HG03045 (cell line): ENCODE results near the gene CFAP126.
A peak's percentile ranks its signal among the peaks of the same experiment; 100 is the strongest.
"Not testable (repeated sequence)": the region's sequence is repeated elsewhere in the genome, so short reads cannot be mapped to it uniquely, and the experiment has no call there.

Source experiments
- ATAC-seq: cut with Tn5 transposase; IDR thresholded peaks from one replicate; pipeline ENCODE4 v1.9.1; 2021; ENCODE audit warnings: mild to moderate bottlenecking, moderate library complexity; ENCODE audit not compliant: unreplicated experiment

CFAP126 gene

GRCh38 chr1:161367684-161368400 lies at the start of gene CFAP126:
TSS of gene CFAP126 (minus strand) at chr1:161367876. CDS start at chr1:161367868, 8 bp downstream.
- peak; percentile 74 for ATAC-seq

GRCh38 chr1:161413050-161413449 lies 45.4 kb upstream of the CFAP126 start:
- ATAC-seq = not testable (repeated sequence)

GRCh38 chr1:161410636-161410970 lies 42.9 kb upstream of the CFAP126 start:
- ATAC-seq = not testable (repeated sequence)

GRCh38 chr1:161409848-161410635 lies 42.4 kb upstream of the CFAP126 start:
- not testable (repeated sequence) for ATAC-seq

- no peak for ATAC-seq
These were observed 40.9 kb upstream of the CFAP126 start for GRCh38 chr1:161408429-161409052.

- ATAC-seq = no peak
These were observed 39.8 kb upstream of the CFAP126 start for GRCh38 chr1:161407451-161407985.

- not testable (repeated sequence) for ATAC-seq
These were observed 38.9 kb upstream of the CFAP126 start for GRCh38 chr1:161406551-161406950.

GRCh38 chr1:161404051-161404597 lies 36.4 kb upstream of the CFAP126 start:
- no peak for ATAC-seq

GRCh38 chr1:161402446-161402845 lies 34.8 kb upstream of the CFAP126 start:
- no peak for ATAC-seq

GRCh38 chr1:161399257-161399998 lies 31.8 kb upstream of the CFAP126 start:
- ATAC-seq = peak; percentile 70

GRCh38 chr1:161398900-161399256 lies 31.2 kb upstream of the CFAP126 start:
- peak; percentile 23 for ATAC-seq

GRCh38 chr1:161397038-161397437 lies 29.4 kb upstream of the CFAP126 start:
- ATAC-seq = not testable (repeated sequence)

GRCh38 chr1:161393151-161393550 lies 25.5 kb upstream of the CFAP126 start:
- ATAC-seq = no peak

GRCh38 chr1:161391611-161392010 lies 23.9 kb upstream of the CFAP126 start:
- ATAC-seq = no peak

- ATAC-seq = not testable (repeated sequence)
These were observed 23.5 kb upstream of the CFAP126 start for GRCh38 chr1:161391136-161391535.

- ATAC-seq = no peak
These were observed 22.8 kb upstream of the CFAP126 start for GRCh38 chr1:161390559-161390858.

- peak; percentile 80 for ATAC-seq
These were observed 22.2 kb upstream of the CFAP126 start for GRCh38 chr1:161389691-161390558.

- ATAC-seq = not testable (repeated sequence)
These were observed 21.5 kb upstream of the CFAP126 start for GRCh38 chr1:161389158-161389557.

GRCh38 chr1:161388639-161389038 lies 21.0 kb upstream of the CFAP126 start:
- no peak for ATAC-seq
